Stomach smooth muscle (tissue), 2 donors: ENCODE results near the gene GABRR3.
"Not testable (repeated sequence)": the region's sequence is repeated elsewhere in the genome, so short reads cannot be mapped to it uniquely, and the experiment has no call there.

ENCODE experiments used
- H3K27ac ChIP-seq: one replicate; pipeline ENCODE4 v1.7.0; 2013; ENCODE audit warnings: mild to moderate bottlenecking, low read length, inconsistent platforms
- H3K27me3 ChIP-seq, 2 donors: one replicate each; pipeline ENCODE4 v1.7.0; 2013; ENCODE audit warnings: low read length in 2 of 2; ENCODE audit not compliant: insufficient read depth in 2 of 2, control insufficient read depth in 1 of 2
- H3K36me3 ChIP-seq, 2 donors: one replicate each; pipeline ENCODE4 v1.7.0; 2013; ENCODE audit warnings: low read length in 2 of 2; ENCODE audit not compliant: control insufficient read depth in 2 of 2, insufficient read depth in 2 of 2
- H3K4me1 ChIP-seq: one replicate; pipeline ENCODE4 v1.7.0; 2013; ENCODE audit warnings: low read length; ENCODE audit not compliant: control insufficient read depth, insufficient read depth
- H3K4me3 ChIP-seq, 2 donors: one replicate each; pipeline ENCODE4 v1.7.0; 2013; ENCODE audit warnings: low read length in 2 of 2
- H3K9ac ChIP-seq, 2 donors: one replicate each; pipeline ENCODE4 v1.7.0; 2013; ENCODE audit warnings: low read length in 2 of 2, mild to moderate bottlenecking in 1 of 2
- H3K9me3 ChIP-seq, 2 donors: one replicate each; pipeline ENCODE4 v1.7.0; 2013; ENCODE audit warnings: low read length in 2 of 2; ENCODE audit not compliant: control insufficient read depth in 2 of 2
- donor health status: healthy.
- donor health status: Pancreatic carcinoma.

GABRR3 gene

DNA sequence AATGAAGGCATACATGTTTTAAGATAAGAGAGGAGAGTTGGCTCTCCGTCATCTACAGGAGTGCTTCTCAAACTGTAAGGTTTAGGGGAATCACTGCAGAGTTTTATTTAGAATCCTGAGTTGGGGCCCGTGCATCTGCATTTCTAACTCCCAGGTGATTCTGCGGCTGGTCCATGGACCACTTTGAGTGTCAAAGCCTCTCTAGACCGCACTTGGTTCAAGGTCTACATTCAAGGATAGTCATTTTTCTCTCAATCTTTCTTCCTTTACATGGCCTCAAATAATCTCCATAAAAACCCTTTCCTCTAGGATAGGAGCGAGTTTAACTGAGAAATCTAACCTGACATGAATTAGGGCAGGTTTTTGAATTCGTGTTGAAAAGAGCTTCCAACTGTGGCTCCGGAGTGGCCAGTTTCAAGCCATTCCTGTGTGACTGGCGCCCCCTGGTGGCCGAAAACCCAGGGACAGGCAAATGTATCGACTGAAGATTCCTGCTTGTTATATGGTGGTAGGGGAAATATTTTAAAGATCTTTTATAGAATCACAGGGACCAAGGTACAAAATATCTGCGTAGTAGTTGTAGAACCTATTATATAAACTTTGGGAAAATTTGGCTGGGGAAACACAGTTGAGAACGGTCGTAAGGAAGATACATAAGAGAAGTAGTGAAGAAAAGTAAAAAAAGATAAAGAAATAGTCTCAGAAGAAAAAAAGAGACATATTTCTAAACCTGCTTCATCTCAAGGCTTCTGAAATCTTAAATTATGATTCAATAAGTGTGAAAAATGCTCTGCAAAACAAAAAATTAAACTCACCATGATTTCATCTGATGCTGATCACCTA, 11.9 kb downstream of the GABRR3 start:
- Histone ChIP-seq H3K4me3 (peak overlapping the region in 1 of 2 donors; percentile 3), H3K9ac (no peak overlapping the region), H3K27ac (no peak overlapping the region), H3K36me3 (no peaks in the 10 kb centered on the region), H3K27me3 (no peaks in the 10 kb centered on the region), H3K9me3 (no peaks in the 10 kb centered on the region), H3K4me1 (no peaks in the 10 kb centered on the region)

DNA sequence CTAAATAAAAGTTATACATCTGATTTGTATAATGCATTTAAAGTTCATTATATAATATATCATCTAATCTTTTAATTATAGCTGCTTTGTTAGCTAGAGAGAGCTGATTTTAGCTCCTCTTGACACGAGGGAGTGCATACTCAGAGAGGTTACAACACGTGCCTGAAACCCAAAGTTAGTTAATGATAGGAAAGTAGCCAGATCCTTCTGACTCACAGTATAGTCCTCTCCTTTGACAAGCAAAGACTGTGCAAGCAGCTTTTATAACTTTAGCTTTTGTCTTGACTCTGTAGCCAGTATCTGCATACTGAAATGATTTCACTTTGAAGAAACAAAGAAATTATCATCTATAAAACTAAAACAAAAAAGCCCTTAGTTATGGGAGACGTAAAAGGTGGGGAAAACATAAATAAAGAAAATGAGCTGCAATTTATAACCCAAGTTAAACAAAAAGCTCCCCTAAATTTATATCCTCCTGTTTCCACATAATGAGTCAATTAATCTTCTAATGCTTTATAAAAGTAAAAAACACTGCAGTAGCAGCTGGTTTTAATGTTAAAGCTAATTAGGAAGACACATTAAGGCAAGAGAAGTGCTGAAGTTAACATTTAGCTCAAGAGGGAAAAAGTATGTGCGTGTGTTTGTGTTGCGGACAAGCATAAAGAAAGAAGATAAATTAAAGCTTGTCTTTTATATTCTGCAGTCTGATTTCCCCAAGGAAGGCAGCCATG, 13.1 kb downstream of the GABRR3 start:
- no peak overlapping the region for H3K4me3 ChIP-seq
- H3K4me1 ChIP-seq = no peaks in the 10 kb centered on the region
- H3K27ac ChIP-seq = no peak overlapping the region
- no peaks in the 10 kb centered on the region for H3K9me3 ChIP-seq
- H3K27me3 ChIP-seq = no peaks in the 10 kb centered on the region
- H3K36me3 ChIP-seq = no peaks in the 10 kb centered on the region
- no peak overlapping the region for H3K9ac ChIP-seq

DNA sequence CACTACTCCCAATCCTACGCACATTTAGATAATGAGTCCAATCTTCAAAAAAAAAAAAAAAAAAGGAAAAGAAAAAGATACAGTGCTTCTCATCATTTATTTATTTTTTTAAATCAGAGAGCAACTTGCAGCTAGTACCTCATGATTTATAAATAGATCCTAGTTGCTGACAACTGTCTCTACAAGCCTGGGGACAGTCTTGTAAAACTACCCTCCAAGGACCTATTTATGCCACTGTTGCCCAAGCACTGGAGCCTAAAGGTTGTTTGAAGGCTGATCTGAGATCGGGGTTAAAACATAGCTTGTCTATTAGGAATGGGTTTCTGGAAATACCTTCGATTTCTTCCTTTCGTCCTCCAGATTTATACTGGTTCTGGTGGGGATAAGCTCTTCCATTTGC, 14.7 kb downstream of the GABRR3 start:
- no peak overlapping the region for H3K27ac ChIP-seq
- H3K27me3 ChIP-seq = no peaks in the 10 kb centered on the region
- H3K4me3 ChIP-seq = no peak overlapping the region
- H3K9me3 ChIP-seq = no peaks in the 10 kb centered on the region
- H3K9ac ChIP-seq = no peak overlapping the region
- no peaks in the 10 kb centered on the region for H3K36me3 ChIP-seq
- no peaks in the 10 kb centered on the region for H3K4me1 ChIP-seq

DNA sequence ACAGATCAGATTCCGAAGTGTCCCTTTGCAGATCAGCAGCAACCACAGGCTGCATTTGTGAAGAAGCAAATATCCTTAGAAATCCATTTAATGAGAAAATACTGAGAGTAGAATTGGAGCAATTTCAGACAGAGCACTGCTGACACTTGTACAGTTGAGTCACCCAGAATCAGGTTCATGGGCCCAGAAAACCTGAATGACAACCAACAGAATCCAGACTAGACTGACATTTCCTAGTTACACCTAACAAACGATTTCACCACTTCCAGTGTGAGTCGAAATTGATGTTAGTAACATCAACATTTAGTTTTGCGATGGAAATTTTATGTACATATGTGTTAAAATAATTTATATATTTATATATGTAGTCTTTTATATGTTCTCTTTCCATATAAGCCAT, 16.8 kb downstream of the GABRR3 start:
- Histone ChIP-seq H3K9me3 (no peaks in the 10 kb centered on the region), H3K27me3 (no peaks in the 10 kb centered on the region), H3K9ac (no peak overlapping the region), H3K4me3 (no peak overlapping the region), H3K36me3 (no peaks in the 10 kb centered on the region), H3K4me1 (peaks cover 6% of the 10 kb centered on the region), H3K27ac (no peak overlapping the region)

DNA sequence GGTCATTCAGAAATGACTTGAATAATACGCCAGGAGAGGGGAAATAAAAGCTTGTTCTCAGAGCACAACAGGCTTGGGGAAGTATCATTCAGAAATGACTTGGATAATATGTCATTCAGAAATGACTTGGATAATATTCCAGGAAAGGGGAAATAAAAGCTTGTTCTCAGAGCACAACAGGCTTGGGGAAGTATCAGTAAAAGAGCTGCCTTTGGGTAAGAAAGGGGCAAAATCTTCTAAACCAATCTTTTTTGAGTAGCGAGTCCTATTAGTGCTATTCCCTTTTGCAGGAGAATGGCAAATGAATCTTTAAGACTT, 20.9 kb downstream of the GABRR3 start:
- Histone ChIP-seq H3K27me3 (no peaks in the 10 kb centered on the region), H3K9ac (no peak overlapping the region), H3K27ac (no peak overlapping the region)

DNA sequence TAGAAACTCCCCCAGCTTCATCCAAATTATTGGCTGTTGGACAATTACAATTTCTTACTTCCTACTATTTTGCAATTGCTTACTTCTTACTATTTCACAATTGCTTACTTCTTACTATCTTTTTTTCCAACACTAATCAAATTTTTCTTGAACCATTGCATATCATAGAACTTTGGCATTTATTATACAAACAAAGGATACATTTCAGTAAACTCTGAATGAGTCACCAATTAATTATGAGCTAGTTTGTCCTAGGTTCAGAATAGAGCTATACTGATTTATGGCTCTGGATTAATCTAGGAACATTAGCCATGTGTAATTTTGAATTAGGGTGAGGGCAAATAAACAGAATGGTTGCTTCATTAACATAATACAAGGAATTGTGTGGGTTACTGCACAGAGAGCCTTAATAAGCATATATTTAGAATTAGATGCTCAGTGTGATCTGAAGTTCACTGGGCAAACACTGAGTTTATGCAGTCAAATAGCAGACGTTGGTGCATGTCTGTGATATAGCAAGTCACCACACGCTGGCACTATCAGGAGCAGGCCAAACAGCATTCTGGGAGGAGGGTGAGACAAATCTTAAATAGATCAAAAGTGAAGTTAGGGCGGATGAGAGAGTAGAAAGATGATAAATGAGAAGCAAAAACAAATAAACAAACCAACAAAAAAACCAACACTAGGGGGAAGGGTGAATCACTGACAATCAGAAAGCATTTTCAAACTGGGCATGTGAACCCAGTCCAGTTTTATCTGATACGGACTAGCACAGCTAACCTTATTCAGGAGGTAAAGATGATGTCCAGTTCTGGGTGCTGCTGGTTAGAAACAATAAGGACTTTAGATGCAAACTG, 21.5 kb downstream of the GABRR3 start:
- Histone ChIP-seq H3K4me3 (no peak overlapping the region), H3K9me3 (no peaks in the 10 kb centered on the region), H3K27ac (no peak overlapping the region), H3K27me3 (no peaks in the 10 kb centered on the region), H3K9ac (no peak overlapping the region), H3K4me1 (peaks cover 6% of the 10 kb centered on the region), H3K36me3 (no peaks in the 10 kb centered on the region)

More for the DNA sequence above, 20.9 kb downstream of the GABRR3 start:
- Histone ChIP-seq H3K36me3 (no peaks in the 10 kb centered on the region), H3K4me3 (no peak overlapping the region), H3K9me3 (no peaks in the 10 kb centered on the region), H3K4me1 (peaks cover 6% of the 10 kb centered on the region)

DNA sequence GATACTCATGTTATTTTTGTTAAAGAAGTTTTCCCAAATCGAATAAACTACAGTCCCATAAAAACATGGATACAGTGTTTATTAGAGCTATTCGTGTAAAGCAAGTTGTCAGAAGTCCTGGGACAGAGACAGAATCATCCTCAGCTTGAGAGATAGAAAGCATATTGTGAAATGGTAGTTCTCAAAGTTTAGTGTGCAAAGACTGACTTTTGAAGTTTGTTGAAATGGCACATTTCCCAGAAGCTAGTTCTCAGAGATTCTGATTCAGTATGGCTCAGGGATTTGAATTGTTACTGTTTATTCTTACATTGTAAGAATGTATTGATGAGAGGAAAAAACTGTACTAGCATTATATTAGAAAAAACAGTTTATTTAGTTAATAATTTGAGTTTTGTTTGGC, 22.1 kb downstream of the GABRR3 start:
- H3K4me1 ChIP-seq = peaks cover 6% of the 10 kb centered on the region
- no peak overlapping the region for H3K4me3 ChIP-seq
- no peaks in the 10 kb centered on the region for H3K27me3 ChIP-seq
- H3K27ac ChIP-seq = no peak overlapping the region
- H3K9me3 ChIP-seq = no peaks in the 10 kb centered on the region
- no peaks in the 10 kb centered on the region for H3K36me3 ChIP-seq
- H3K9ac ChIP-seq = no peak overlapping the region

DNA sequence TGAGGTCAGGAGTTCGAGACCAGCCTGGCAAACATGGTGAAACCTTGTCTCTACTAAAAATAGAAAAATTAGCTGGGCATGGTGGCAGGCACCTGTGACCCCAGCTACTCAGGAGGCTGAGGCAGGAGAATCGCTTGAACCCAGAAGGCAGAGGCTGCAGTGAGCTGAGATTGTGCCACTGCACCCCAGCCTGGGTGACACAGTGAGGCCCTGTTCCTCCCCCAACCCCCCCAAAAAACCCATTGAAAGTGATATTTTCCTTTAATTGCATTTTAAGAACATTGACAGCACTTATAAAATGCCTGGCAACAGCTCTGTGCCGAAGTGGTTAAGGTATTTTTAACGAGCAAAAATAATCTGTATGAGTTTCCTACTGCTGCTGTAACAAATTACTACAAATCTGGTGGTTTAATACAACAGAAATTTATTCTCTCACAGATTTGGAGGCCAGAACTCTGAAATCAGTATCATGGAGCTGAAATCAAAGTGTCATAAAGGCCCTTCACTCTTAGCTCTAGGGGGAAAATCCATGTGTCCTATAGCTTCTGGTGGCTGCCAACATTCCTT, 24.1 kb downstream of the GABRR3 start:
- not testable (repeated sequence) for H3K27ac ChIP-seq, H3K9ac ChIP-seq, H3K9me3 ChIP-seq, H3K4me3 ChIP-seq, H3K27me3 ChIP-seq, H3K36me3 ChIP-seq, H3K4me1 ChIP-seq

DNA sequence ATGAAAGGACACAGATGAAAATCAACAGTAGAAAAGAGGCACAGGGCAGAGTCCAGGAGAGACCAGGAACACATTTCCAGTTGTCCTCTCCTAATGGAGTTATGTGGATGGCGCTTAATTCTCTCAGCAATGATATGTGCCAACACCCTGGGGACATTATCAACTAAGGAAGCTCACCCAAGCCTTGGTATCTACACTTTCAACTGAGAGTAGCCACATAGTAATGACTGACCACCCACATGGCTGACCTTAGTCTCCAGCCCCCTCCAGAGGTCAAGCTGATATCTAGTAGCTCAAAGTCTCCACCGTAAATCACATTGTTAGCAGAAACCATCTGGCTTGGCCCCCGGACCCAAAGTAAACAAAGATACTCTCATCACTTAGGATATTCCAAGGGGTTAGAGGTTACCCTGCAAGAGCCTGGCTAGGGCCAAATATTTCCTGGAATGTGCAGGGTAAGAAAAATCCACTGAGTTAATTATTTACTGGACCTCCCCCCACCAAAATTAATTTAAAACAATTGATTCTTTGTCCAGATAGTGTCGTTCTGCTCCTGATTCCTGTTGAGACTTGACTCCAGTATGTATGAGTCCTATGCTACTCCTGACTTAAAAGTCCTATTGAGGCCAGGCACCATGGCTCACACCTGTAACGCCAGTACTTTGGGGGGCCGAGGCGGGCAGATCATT, 24.8 kb downstream of the GABRR3 start:
- Histone ChIP-seq H3K9ac (no peak overlapping the region), H3K4me1 (peaks cover 6% of the 10 kb centered on the region), H3K27me3 (no peaks in the 10 kb centered on the region), H3K27ac (no peak overlapping the region), H3K36me3 (no peaks in the 10 kb centered on the region), H3K4me3 (no peak overlapping the region), H3K9me3 (no peaks in the 10 kb centered on the region)

DNA sequence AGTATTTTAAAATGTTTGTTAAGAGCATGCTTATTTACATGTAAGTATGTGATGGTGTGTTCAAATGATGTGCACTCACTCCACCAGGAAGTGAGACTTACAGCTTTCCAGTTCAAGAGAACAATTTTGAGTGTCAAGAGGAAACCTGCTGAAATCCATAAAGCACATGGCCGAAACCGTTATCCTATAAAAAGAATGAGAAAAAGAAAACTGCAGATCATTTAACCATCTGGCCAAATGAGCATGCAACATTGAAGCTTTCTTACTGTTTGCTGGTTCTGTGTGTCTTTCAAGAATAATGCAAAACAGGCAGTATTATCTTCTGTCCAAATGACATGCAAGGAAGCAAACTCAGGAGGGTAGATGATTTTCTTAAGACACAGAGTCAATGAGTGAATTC, 26.3 kb downstream of the GABRR3 start:
- H3K4me3 ChIP-seq = no peak overlapping the region
- no peaks in the 10 kb centered on the region for H3K36me3 ChIP-seq
- no peaks in the 10 kb centered on the region for H3K9me3 ChIP-seq
- peaks cover 5% of the 10 kb centered on the region for H3K4me1 ChIP-seq
- H3K27me3 ChIP-seq = no peaks in the 10 kb centered on the region
- H3K27ac ChIP-seq = no peak overlapping the region
- no peak overlapping the region for H3K9ac ChIP-seq
